ENCODE data around the gene SERPIND1.

DNA sequence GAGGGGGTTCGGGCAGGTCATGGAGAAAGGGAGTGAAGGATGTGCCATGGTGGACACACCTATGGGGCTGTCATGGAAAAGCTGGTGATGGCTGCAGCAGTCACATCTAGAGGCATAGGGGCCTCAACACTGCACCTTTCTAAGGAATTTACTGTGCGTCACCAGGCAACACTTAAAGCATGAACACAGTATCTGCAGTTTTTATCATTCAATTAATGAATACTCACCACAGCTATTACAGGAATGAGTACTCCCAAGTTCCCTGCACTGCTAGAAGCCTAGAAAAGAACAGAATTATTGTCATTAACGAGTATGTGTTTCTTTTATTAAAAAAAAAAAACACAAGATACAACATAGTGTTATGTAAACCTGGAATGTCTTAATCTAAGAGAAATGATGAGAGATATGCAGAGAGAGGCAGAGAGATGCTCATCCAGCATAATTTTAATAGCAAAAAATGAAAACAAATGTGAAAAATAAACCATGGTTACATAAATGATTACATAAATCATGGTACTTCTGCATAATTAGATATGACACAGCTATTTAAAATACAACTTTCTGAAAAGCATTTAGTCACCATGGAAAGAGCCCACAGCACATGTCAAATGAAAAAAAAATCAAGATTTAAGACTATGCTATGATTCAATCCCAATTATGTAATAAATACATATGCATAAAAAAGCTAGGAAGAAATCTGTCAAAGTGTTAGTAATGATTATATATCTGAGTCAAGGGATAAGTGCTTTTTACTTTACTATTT is 19.2 kb downstream of the SERPIND1 start:
- TF ChIP-seq, protein P1, sequence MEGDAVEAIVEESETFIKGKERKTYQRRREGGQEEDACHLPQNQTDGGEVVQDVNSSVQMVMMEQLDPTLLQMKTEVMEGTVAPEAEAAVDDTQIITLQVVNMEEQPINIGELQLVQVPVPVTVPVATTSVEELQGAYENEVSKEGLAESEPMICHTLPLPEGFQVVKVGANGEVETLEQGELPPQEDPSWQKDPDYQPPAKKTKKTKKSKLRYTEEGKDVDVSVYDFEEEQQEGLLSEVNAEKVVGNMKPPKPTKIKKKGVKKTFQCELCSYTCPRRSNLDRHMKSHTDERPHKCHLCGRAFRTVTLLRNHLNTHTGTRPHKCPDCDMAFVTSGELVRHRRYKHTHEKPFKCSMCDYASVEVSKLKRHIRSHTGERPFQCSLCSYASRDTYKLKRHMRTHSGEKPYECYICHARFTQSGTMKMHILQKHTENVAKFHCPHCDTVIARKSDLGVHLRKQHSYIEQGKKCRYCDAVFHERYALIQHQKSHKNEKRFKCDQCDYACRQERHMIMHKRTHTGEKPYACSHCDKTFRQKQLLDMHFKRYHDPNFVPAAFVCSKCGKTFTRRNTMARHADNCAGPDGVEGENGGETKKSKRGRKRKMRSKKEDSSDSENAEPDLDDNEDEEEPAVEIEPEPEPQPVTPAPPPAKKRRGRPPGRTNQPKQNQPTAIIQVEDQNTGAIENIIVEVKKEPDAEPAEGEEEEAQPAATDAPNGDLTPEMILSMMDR (IDR thresholded peaks at IDR 0.05) = no peak
- no peak for TF ChIP-seq POLR2A (IDR thresholded peaks at IDR 0.05)
